ENCODE data around the gene STK35.
"Not testable (repeated sequence)": the region's sequence is repeated elsewhere in the genome, so short reads cannot be mapped to it uniquely, and the experiment has no call there.

Gene STK35

DNA sequence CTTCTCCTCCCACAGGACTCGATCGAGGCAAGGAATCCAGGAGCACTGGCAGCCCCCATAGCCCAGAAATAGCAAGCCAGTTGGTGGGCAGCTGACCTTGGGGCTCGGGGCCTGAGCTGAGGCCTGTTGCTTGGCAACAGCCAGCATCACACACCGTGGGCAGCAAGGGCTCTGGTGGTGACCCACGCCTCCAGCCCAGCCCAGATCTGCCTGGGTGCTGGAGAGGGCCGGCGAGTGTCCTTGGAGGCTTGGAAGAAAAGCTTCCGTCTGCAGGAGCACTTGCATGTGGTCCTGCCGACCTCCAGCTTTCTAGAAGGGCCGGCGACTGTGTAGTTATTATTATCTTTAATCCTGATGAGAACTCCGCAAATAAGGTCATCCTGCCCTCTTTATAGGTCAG is 67.3 kb downstream of the STK35 start:
- TF ChIP-seq, protein P1, sequence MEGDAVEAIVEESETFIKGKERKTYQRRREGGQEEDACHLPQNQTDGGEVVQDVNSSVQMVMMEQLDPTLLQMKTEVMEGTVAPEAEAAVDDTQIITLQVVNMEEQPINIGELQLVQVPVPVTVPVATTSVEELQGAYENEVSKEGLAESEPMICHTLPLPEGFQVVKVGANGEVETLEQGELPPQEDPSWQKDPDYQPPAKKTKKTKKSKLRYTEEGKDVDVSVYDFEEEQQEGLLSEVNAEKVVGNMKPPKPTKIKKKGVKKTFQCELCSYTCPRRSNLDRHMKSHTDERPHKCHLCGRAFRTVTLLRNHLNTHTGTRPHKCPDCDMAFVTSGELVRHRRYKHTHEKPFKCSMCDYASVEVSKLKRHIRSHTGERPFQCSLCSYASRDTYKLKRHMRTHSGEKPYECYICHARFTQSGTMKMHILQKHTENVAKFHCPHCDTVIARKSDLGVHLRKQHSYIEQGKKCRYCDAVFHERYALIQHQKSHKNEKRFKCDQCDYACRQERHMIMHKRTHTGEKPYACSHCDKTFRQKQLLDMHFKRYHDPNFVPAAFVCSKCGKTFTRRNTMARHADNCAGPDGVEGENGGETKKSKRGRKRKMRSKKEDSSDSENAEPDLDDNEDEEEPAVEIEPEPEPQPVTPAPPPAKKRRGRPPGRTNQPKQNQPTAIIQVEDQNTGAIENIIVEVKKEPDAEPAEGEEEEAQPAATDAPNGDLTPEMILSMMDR (conservative IDR thresholded peaks at IDR 0.05; ENCODE audit: control insufficient read depth, insufficient read depth, low read depth, low read length), result no peak
- no peak for DNase-seq (ENCODE audit: low read depth)
- H3K4me3 ChIP-seq (ENCODE audit: control insufficient read depth, low read depth, low read length), result no peak overlapping the region

GRCh38 chr20:2169456-2170088 is 67.9 kb downstream of the STK35 start:
- TF ChIP-seq, protein P1 (conservative IDR thresholded peaks at IDR 0.05; ENCODE audit: control insufficient read depth, insufficient read depth, low read depth, low read length), result no peak
- H3K4me3 ChIP-seq (ENCODE audit: control insufficient read depth, low read depth, low read length), result no peak overlapping the region
- no peak for DNase-seq (ENCODE audit: low read depth)

GRCh38 chr20:2170404-2170803 is 68.8 kb downstream of the STK35 start:
- TF ChIP-seq, protein P1 (conservative IDR thresholded peaks at IDR 0.05; ENCODE audit: control insufficient read depth, insufficient read depth, low read depth, low read length), result no peak
- no peak overlapping the region for H3K4me3 ChIP-seq (ENCODE audit: control insufficient read depth, low read depth, low read length)
- DNase-seq (ENCODE audit: low read depth), result no peak

- DNase-seq (ENCODE audit: low read depth), result no peak
- TF ChIP-seq, protein P1 (conservative IDR thresholded peaks at IDR 0.05; ENCODE audit: control insufficient read depth, insufficient read depth, low read depth, low read length), result no peak
- no peak overlapping the region for H3K4me3 ChIP-seq (ENCODE audit: control insufficient read depth, low read depth, low read length)
These were observed 69.7 kb downstream of the STK35 start for GRCh38 chr20:2171266-2171790.

- not testable (repeated sequence) for H3K4me3 ChIP-seq (ENCODE audit: control insufficient read depth, low read depth, low read length); DNase-seq (ENCODE audit: low read depth)
These were observed 70.2 kb downstream of the STK35 start for GRCh38 chr20:2171840-2172239.

DNA sequence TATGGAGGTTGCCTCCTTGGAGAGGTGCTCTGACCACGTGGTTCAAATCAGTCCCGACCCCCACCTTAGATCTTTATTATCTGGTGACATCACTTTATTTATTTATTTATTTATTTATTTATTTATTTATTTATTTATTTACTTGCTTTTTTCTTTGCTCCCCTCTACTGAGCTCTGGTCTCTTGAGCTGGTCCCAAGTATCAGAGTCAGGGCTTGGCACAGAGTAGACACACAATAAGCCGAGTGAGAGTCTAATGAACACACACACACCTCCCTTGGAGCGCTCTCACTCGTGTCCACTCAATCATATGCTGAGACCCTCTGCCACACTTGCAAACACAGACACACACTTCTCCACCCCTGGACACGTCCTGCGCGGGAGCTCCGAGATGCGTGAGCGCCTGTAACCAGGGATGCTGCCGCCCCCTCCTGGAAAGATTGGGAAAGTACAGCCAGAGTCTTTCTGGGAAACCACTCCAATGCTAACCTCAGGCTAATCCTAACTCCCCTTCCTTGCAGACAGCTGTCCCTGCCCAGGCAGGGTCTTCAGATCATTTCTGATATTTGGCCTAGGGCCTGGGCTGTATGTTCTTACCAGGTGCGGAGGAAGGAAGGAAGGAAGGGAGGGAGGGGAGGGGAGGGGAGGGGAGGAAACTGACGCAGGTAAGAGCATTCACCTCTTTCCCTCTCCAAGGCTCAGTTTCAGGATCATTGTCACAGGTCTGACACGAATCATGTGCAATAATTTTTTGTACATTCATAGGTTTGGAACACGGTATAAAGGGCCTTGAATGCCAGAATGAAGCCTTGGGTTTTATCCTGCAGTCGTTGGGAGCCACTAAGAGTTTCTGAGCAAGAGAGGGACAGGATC is 70.9 kb downstream of the STK35 start:
- peak; percentile 53 for DNase-seq (ENCODE audit: low read depth)
- TF ChIP-seq, protein P1 (conservative IDR thresholded peaks at IDR 0.05; ENCODE audit: control insufficient read depth, insufficient read depth, low read depth, low read length), result peak; percentile 92
- H3K4me3 ChIP-seq (ENCODE audit: control insufficient read depth, low read depth, low read length), result no peak overlapping the region

- no peak for DNase-seq (ENCODE audit: low read depth)
- TF ChIP-seq, protein P1 (conservative IDR thresholded peaks at IDR 0.05; ENCODE audit: control insufficient read depth, insufficient read depth, low read depth, low read length), result no peak
- no peak overlapping the region for H3K4me3 ChIP-seq (ENCODE audit: control insufficient read depth, low read depth, low read length)
These were observed 71.6 kb downstream of the STK35 start for GRCh38 chr20:2173186-2173585.

Data from fibroblast of mammary gland (primary cell).